HCT116 (cell line): ENCODE data around the gene COX6B2. TPM values are rescaled to one million over a fixed set of nuclear protein-coding genes. Genes with fewer than 3 reads are reported as not detected.

Experiments used
- ATAC-seq: fragments of 200-7000 bp; cut with Tn5 transposase; 2 replicates; pipeline ENCODE4 v1.9.1; 2020; ENCODE audit warnings: mild to moderate bottlenecking, moderate library complexity
- BruUV-seq: library from RNA; stranded (reverse); fragments of 400-500 nt; replicated peaks from 2 replicates; lab custom pipeline; 2021; lab: Mats Ljungman, UMichigan
- CTCF ChIA-PET: fragments of 300-600 bp; sonication (Branson Sonifier 250); formaldehyde crosslinking; loops from one replicate; lab custom pipeline; 2021; ENCODE audit warnings: antibody characterized with exemption; lab: Charles Lee
- POLR2A ChIA-PET: fragments of 300-600, 350-600 bp; sonication (Branson Sonifier 250); formaldehyde crosslinking; loops from one replicate; lab custom pipeline; 2021; ENCODE audit warnings: antibody characterized with exemption; lab: Charles Lee
- RAD21 ChIA-PET, 2 experiments: fragments of 300-600 bp; sonication (Branson Sonifier 250); formaldehyde crosslinking; loops; one replicate each; lab custom pipeline; 2023; ENCODE audit warnings: low total read pairs in 2 of 2; ENCODE audit not compliant: uncharacterized antibody in 2 of 2, unreplicated experiment in 2 of 2, low non-redundant PET in 1 of 2; lab: Charles Lee
- DNase-seq: peaks from one replicate; pipeline ENCODE4 v3.0.0-alpha.2; 2010; ENCODE audit warnings: low read depth, low spot score
- H2AFZ ChIP-seq: fragments of 200-600 bp; shearing (Covaris generic), sonication (generic); 2 replicates; pipeline ENCODE4 v1.6.1; 2017; ENCODE audit warnings: low read depth, mixed run types, mixed read lengths, antibody characterized with exemption, low read length; ENCODE audit not compliant: poor library complexity, severe bottlenecking
- H3K27ac ChIP-seq: 2 replicates; pipeline ENCODE4 v1.5.1; 2012; ENCODE audit warnings: low read depth, low read length
- H3K27me3 ChIP-seq: fragments of 200-600 bp; sonication (generic); 2 replicates; pipeline ENCODE4 v1.6.1; 2016; ENCODE audit warnings: mixed run types, low read length, mixed read lengths; ENCODE audit not compliant: insufficient read depth
- H3K36me3 ChIP-seq, 2 experiments: fragments of 200-500 bp in 1 of 2; fragments of 200-600 bp in 1 of 2; sonication (Bioruptor generic) in 1 of 2; sonication (generic) in 1 of 2; 2 replicates each; pipeline versions ENCODE4 v1.5.1 to v1.6.1; 2014 to 2016; ENCODE audit warnings: low read length in 2 of 2, inconsistent platforms in 1 of 2, mixed read lengths in 1 of 2, mixed run types in 1 of 2; ENCODE audit not compliant: insufficient read depth in 2 of 2, control insufficient read depth in 1 of 2
- H3K4me1 ChIP-seq, 2 experiments: fragments of 200-600 bp in 1 of 2; sonication (generic) in 1 of 2; 2 replicates each; pipeline versions ENCODE4 v1.5.1 to v1.6.1; 2012 to 2017; ENCODE audit warnings: low read length in 2 of 2, inconsistent platforms in 1 of 2, mild to moderate bottlenecking in 1 of 2, mixed read lengths in 1 of 2, mixed run types in 1 of 2, moderate library complexity in 1 of 2; ENCODE audit not compliant: insufficient read depth in 2 of 2, control insufficient read depth in 1 of 2
- H3K4me2 ChIP-seq: fragments of 200-600 bp; sonication (generic); 2 replicates; pipeline ENCODE4 v1.6.1; 2017; ENCODE audit warnings: mixed run types, low read length, mixed read lengths
- H3K4me3 ChIP-seq, 2 experiments: fragments of 200-600 bp in 1 of 2; sonication (generic) in 1 of 2; replicated peaks in 1 of 2; 2 replicates each; pipeline ENCODE4 v1.5.1; 2011 to 2016; ENCODE audit warnings: low read length in 2 of 2, control low read depth in 1 of 2, low read depth in 1 of 2, mild to moderate bottlenecking in 1 of 2, mixed read lengths in 1 of 2, mixed run types in 1 of 2
- H3K79me2 ChIP-seq: fragments of 200-600 bp; sonication (generic); 2 replicates; pipeline ENCODE4 v1.6.1; 2017; ENCODE audit warnings: mild to moderate bottlenecking, mixed run types, low read length, moderate library complexity, mixed read lengths; ENCODE audit not compliant: insufficient read depth
- H3K9ac ChIP-seq: fragments of 200-600 bp; sonication (generic); 2 replicates; pipeline ENCODE4 v1.6.1; 2016; ENCODE audit warnings: low read length, mixed read lengths
- H3K9me2 ChIP-seq: fragments of 200-600 bp; sonication (generic), shearing (Covaris generic); 2 replicates; pipeline ENCODE4 v1.6.1; 2017; ENCODE audit warnings: mixed run types, mild to moderate bottlenecking, moderate library complexity; ENCODE audit not compliant: insufficient read depth
- H3K9me3 ChIP-seq, 2 experiments: fragments of 200-500 bp in 1 of 2; fragments of 200-600 bp in 1 of 2; sonication (Bioruptor generic) in 1 of 2; sonication (generic) in 1 of 2; 2 replicates each; pipeline ENCODE4 v1.6.1; 2014 to 2017; ENCODE audit warnings: low read length in 2 of 2, mixed read lengths in 2 of 2, inconsistent platforms in 1 of 2, low read depth in 1 of 2, mild to moderate bottlenecking in 1 of 2, mixed run types in 1 of 2, moderate library complexity in 1 of 2; ENCODE audit not compliant: control insufficient read depth in 1 of 2, insufficient read depth in 1 of 2
- H4K20me1 ChIP-seq: fragments of 200-600 bp; sonication (generic), shearing (Covaris generic); 2 replicates; pipeline ENCODE4 v1.6.1; 2017; ENCODE audit warnings: mixed run types, mild to moderate bottlenecking, moderate library complexity; ENCODE audit not compliant: insufficient read depth
- CBX3 ChIP-seq: IDR thresholded peaks from 2 replicates; pipeline ENCODE4 v1.6.1; 2012; ENCODE audit warnings: low read depth
- CEBPB ChIP-seq: IDR thresholded peaks from 2 replicates; pipeline ENCODE4 v1.6.1; 2012; ENCODE audit warnings: low read depth
- EZH2phosphoT487 ChIP-seq: fragments of 200-600 bp; IDR thresholded peaks from 2 replicates; pipeline ENCODE4 v1.6.1; 2018; ENCODE audit warnings: antibody characterized with exemption, borderline replicate concordance
- POLR2A ChIP-seq: IDR thresholded peaks from 2 replicates; pipeline ENCODE4 v1.7.0; 2011; ENCODE audit warnings: borderline replicate concordance; ENCODE audit not compliant: insufficient read depth, insufficient read length; ENCODE audit errors: extremely low read depth
- POLR2AphosphoS5 ChIP-seq: IDR thresholded peaks from 2 replicates; pipeline ENCODE4 v1.6.1; 2011; ENCODE audit warnings: mild to moderate bottlenecking, low read depth, low read length, moderate library complexity
- RAD21 ChIP-seq: IDR thresholded peaks from 2 replicates; pipeline ENCODE4 v1.6.1; 2012; ENCODE audit warnings: low read depth, mild to moderate bottlenecking
- SP1 ChIP-seq: IDR thresholded peaks from 2 replicates; pipeline ENCODE4 v1.6.1; 2012; ENCODE audit warnings: low read depth
- ZNF274 ChIP-seq: fragments of 200-500 bp; sonication (Bioruptor generic); IDR thresholded peaks from 2 replicates; pipeline ENCODE4 v1.6.1; 2014; ENCODE audit warnings: mild to moderate bottlenecking, low read depth, low read length, inconsistent platforms
- intact Hi-C: fragments of 100-400 bp; cut with micrococcal nuclease; formaldehyde crosslinking; loops from 2 replicates; pipeline ENCODE4 v1.10.0; 2022
- total RNA-seq: library from RNA; stranded (reverse); gene quantifications from one replicate; pipeline ENCODE4 v1.2.1, GENCODE V29; 2021; ENCODE audit not compliant: unreplicated experiment
- TF ChIP-seq, protein P1 (sequence below): IDR thresholded peaks from 2 replicates; pipeline ENCODE4 v1.6.1; 2011; ENCODE audit warnings: mild to moderate bottlenecking, low read length, moderate library complexity; ENCODE audit not compliant: insufficient replicate concordance; ENCODE audit errors: extremely low read depth
- TF ChIP-seq, protein P2 (sequence below), 3 experiments: fragments of 200-600 bp in 1 of 3; sonication (generic) in 1 of 3; IDR thresholded peaks in 2 of 3; conservative IDR thresholded peaks in 1 of 3; 2 replicates each; pipeline ENCODE4 v1.5.1; 2012 to 2017; ENCODE audit warnings: low read depth in 2 of 3, low read length in 2 of 3, antibody characterized with exemption in 1 of 3, borderline replicate concordance in 1 of 3, control low read depth in 1 of 3, mild to moderate bottlenecking in 1 of 3, mixed read lengths in 1 of 3, mixed run types in 1 of 3, moderate library complexity in 1 of 3; ENCODE audit not compliant: insufficient read depth in 1 of 3
- TF ChIP-seq, protein P3 (sequence below): IDR thresholded peaks from 2 replicates; pipeline ENCODE4 v1.6.1; 2012
- TF ChIP-seq, protein P4 (sequence below): IDR thresholded peaks from 2 replicates; pipeline ENCODE4 v1.6.1; 2012

The COX6B2 gene
- total RNA-seq, 1 experiment from 2014 or later: 2.4 TPM

DNA sequence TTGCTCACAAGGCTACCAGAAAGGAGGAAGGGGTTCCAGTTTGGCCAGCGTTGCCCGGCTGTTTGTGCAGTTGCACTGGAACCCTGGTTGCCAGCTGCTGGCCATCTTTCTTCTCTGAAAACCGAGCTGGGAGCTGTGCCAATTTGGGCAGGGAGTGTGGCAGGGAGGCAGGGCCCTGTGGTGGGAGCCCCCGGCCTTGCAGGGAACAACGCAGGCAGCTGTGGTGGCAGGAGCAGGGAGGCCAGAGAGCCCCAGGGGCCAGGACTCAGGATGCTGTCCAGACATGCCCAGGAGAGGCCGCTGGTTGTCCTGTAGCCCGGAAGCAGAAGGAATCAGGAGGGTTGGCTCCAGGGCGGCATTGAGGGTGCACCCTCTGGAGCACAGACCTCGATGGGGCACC is 10.1 kb downstream of the COX6B2 start:
- Histone ChIP-seq H3K4me1 (peaks cover 10 to 34% of the 10 kb centered on the region in 2 experiments; a peak in 3 of 4 replicates), H3K36me3 (peaks cover 4 to 5% of the 10 kb centered on the region in 2 experiments; a peak in 3 of 4 replicates), H3K79me2 (peaks cover 9% of the 10 kb centered on the region; the same call in 1 of the 2 replicates), H3K4me3 (no peak overlapping the region), H2AFZ (no peak overlapping the region), H3K9ac (no peak overlapping the region), H4K20me1 (no peaks in the 10 kb centered on the region), H3K27me3 (no peaks in the 10 kb centered on the region), H3K9me3 (no peaks in the 10 kb centered on the region), H3K9me2 (no peaks in the 10 kb centered on the region), H3K4me2 (no peak overlapping the region), H3K27ac (no peak overlapping the region; the same call in 1 of the 2 replicates)
- no peak for ATAC-seq
- ChIA-PET RAD21 (no interaction called here), POLR2A (no interaction called here), CTCF (no interaction called here)
- no peak for DNase-seq
- no TSS peak for BruUV-seq
- intact Hi-C loops: no loop called here
- no peak for TF ChIP-seq POLR2A
- TF ChIP-seq SP1: no peak
- TF ChIP-seq CEBPB: no peak
- TF ChIP-seq, protein P1, sequence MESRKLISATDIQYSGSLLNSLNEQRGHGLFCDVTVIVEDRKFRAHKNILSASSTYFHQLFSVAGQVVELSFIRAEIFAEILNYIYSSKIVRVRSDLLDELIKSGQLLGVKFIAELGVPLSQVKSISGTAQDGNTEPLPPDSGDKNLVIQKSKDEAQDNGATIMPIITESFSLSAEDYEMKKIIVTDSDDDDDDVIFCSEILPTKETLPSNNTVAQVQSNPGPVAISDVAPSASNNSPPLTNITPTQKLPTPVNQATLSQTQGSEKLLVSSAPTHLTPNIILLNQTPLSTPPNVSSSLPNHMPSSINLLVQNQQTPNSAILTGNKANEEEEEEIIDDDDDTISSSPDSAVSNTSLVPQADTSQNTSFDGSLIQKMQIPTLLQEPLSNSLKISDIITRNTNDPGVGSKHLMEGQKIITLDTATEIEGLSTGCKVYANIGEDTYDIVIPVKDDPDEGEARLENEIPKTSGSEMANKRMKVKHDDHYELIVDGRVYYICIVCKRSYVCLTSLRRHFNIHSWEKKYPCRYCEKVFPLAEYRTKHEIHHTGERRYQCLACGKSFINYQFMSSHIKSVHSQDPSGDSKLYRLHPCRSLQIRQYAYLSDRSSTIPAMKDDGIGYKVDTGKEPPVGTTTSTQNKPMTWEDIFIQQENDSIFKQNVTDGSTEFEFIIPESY: no peak
- TF ChIP-seq, protein P2, sequence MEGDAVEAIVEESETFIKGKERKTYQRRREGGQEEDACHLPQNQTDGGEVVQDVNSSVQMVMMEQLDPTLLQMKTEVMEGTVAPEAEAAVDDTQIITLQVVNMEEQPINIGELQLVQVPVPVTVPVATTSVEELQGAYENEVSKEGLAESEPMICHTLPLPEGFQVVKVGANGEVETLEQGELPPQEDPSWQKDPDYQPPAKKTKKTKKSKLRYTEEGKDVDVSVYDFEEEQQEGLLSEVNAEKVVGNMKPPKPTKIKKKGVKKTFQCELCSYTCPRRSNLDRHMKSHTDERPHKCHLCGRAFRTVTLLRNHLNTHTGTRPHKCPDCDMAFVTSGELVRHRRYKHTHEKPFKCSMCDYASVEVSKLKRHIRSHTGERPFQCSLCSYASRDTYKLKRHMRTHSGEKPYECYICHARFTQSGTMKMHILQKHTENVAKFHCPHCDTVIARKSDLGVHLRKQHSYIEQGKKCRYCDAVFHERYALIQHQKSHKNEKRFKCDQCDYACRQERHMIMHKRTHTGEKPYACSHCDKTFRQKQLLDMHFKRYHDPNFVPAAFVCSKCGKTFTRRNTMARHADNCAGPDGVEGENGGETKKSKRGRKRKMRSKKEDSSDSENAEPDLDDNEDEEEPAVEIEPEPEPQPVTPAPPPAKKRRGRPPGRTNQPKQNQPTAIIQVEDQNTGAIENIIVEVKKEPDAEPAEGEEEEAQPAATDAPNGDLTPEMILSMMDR (IDR thresholded peaks at IDR 0.05 in 2 of 3, conservative IDR thresholded peaks at IDR 0.05 in 1 of 3; ENCODE audit: borderline replicate concordance in 1 of 3, insufficient read depth in 1 of 3, low read depth in 2 of 3, low read length in 2 of 3): no peak
- no peak for TF ChIP-seq POLR2AphosphoS5
- TF ChIP-seq EZH2phosphoT487: no peak
- TF ChIP-seq, protein P3, sequence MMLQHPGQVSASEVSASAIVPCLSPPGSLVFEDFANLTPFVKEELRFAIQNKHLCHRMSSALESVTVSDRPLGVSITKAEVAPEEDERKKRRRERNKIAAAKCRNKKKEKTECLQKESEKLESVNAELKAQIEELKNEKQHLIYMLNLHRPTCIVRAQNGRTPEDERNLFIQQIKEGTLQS: no peak
- no peak for TF ChIP-seq CBX3
- no peak for TF ChIP-seq RAD21
- TF ChIP-seq, protein P4, sequence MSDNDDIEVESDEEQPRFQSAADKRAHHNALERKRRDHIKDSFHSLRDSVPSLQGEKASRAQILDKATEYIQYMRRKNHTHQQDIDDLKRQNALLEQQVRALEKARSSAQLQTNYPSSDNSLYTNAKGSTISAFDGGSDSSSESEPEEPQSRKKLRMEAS: no peak
- no peak for TF ChIP-seq ZNF274
